Stimulated activated CD8-positive, alpha-beta memory T cell treated with anti-CD3 and anti-CD28 coated beads, Interleukin-4, amount 100 ng/mL, for 48 hours (primary cell): ENCODE results near the gene PGGT1B.
"Not testable (repeated sequence)": the region's sequence is repeated elsewhere in the genome, so short reads cannot be mapped to it uniquely, and the experiment has no call there.

Experiments
- DNase-seq: peaks from one replicate; pipeline ENCODE4 v3.0.0-alpha.2; 2020

Gene PGGT1B

GRCh38 chr5:115249379-115249778, 13.3 kb downstream of the PGGT1B start:
- not testable (repeated sequence) for DNase-seq

GRCh38 chr5:115246361-115246991, 16.2 kb downstream of the PGGT1B start:
- no peak for DNase-seq

- no peak for DNase-seq
Observed at GRCh38 chr5:115243412-115243811, 19.3 kb downstream of the PGGT1B start.

- DNase-seq: no peak
Observed at GRCh38 chr5:115241881-115242642, 20.6 kb downstream of the PGGT1B start.

- DNase-seq: no peak
Observed at GRCh38 chr5:115237066-115237465, 25.6 kb downstream of the PGGT1B start.

GRCh38 chr5:115236599-115236998, 26.1 kb downstream of the PGGT1B start:
- DNase-seq: no peak

GRCh38 chr5:115231598-115231997, 31.1 kb downstream of the PGGT1B start:
- DNase-seq: no peak

GRCh38 chr5:115229606-115230005, 33.1 kb downstream of the PGGT1B start:
- no peak for DNase-seq

- no peak for DNase-seq
Observed at GRCh38 chr5:115227281-115227680, 35.4 kb downstream of the PGGT1B start.

- DNase-seq: no peak
Observed at GRCh38 chr5:115214541-115214940, 48.1 kb downstream of the PGGT1B start.

GRCh38 chr5:115209279-115209678, 53.4 kb downstream of the PGGT1B start:
- peak; percentile 51 for DNase-seq

GRCh38 chr5:115202952-115203351, 59.7 kb downstream of the PGGT1B start:
- DNase-seq: no peak

- DNase-seq: no peak
Observed at GRCh38 chr5:115196161-115196560, 66.5 kb downstream of the PGGT1B start.

- no peak for DNase-seq
Observed at GRCh38 chr5:115194676-115195075, 68.0 kb downstream of the PGGT1B start.

- no peak for DNase-seq
Observed at GRCh38 chr5:115193295-115193694, 69.4 kb downstream of the PGGT1B start.

GRCh38 chr5:115192098-115192497, 70.6 kb downstream of the PGGT1B start:
- no peak for DNase-seq

- DNase-seq: no peak
Observed at GRCh38 chr5:115191474-115192031, 71.1 kb downstream of the PGGT1B start.

- no peak for DNase-seq
Observed at GRCh38 chr5:115190388-115190787, 72.3 kb downstream of the PGGT1B start.

- DNase-seq: no peak
Observed at GRCh38 chr5:115189866-115190265, 72.8 kb downstream of the PGGT1B start.

GRCh38 chr5:115186794-115187193, 75.9 kb downstream of the PGGT1B start:
- no peak for DNase-seq

- no peak for DNase-seq
Observed at GRCh38 chr5:115184770-115185169, 77.9 kb downstream of the PGGT1B start.

GRCh38 chr5:115181757-115182156, 80.9 kb downstream of the PGGT1B start:
- no peak for DNase-seq

- peak; percentile 56 for DNase-seq
Observed at GRCh38 chr5:115180165-115180709, 82.4 kb downstream of the PGGT1B start.
